ENCODE data around the gene KIN. TPM values are rescaled to one million over a fixed set of nuclear protein-coding genes. Genes with fewer than 3 reads are reported as not detected.
A peak's percentile ranks its signal among the peaks of the same experiment; 100 is the strongest.
"Not testable (repeated sequence)": the region's sequence is repeated elsewhere in the genome, so short reads cannot be mapped to it uniquely, and the experiment has no call there.

Gene KIN
- total RNA-seq, 1 experiment from 2014 or later, result 23.0 TPM

DNA sequence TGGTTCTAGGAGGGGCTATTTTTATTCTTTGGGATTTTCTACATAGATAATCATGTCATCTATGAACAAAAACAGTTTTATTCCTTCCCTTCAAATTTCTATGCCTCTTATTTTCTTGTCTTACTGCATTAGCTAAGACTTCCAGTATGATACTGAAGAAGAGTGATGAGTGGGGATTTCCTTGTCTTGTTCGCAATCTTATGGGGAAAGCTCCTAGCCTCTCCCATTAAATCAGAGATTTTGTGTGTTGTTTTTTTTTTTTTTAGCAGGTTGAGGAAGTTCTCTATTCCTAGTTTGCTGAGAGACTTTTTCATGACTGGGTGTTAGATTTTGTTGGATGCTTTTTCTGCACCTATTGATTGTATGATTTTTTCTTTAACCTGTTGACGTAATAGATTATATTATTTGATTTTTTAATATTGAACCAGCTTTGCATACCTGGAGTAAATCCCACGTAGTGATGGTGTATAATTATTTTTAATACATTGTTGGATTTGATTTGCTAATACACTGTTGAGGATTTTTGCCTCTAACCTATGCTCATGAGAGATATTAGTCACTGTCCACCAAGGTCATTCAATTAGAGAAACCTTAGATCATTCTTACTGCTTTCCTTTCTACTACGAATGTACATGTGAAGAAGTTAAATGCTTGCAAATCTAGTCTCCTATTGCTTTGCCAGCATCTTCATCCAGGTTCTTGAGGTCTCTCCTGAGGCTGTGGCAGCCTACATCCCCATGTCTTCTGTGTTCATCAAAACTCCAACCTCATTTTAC, 6.6 kb upstream of the KIN start:
- no peak for DNase-seq (ENCODE audit: low spot score)

DNA sequence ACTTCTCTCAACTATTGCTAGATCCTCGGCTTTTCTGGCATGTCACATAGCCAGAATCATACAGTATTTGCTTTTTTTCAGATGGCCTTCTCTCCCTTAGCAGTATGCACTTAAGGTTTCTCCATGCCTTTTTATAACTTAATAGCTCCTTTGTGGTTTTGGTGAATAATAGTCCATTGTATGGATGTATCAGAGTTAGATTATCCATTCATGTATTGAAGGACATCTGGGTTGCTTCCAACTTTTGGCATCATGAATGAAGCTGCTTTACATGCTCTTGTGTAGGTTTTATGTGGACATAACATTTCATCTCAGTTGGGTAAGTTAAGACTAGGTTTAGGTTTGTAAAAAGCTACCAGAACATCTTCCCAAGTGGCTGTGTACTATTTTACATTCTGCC, 4.7 kb upstream of the KIN start:
- DNase-seq (ENCODE audit: low spot score), result no peak

DNA sequence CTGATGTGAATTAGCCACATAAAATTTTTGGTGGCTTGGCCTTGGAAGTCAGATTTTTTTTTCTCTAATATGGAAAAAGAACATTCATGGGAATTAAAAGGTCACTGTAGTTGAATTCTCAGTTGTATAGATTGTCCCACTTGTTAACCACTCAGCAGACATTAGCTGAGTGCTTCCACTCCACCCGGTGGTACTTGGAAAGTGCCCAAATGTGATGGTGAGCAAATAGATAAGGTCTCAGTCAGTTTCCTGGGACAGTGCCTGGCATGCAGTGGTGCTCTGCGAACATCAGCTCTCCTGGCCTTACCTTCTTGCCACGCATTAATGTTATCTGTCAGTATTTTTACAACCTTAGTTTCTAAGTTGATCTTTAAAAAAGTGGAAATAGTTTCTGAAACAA, 1.6 kb upstream of the KIN start:
- DNase-seq (ENCODE audit: low spot score), result peak; percentile 42

DNA sequence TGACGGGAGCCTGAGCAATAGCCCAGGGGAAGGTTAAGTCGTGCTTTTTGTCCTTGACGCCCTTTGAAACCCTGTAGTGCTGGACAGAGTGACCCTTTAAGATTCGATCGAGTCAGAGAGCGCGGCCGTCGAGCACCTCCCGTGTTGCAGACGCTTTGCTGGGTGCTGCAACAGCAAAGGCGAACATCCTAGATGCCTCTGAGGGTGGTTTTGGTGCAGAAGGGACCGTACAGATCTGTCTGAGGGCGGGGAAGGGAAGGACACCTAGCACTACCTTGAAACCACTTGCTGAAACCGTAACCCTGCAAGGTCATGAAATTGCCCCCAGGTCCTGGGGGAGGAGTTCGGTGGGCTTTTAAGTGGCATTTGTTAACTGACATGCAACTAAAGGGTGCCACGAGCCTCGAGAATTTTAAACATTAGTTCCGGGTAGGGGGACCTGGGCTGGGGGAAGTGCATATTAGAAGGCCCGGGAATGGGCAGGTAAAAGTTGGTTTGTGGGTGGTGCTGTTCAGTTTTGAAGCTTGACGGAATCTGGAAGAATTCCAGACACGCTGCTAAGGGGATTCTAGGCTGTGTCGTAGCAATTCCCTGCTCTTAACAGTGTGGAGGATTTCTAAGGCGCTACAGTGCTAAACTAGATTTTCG, 970 bp upstream of the KIN start:
- DNase-seq (ENCODE audit: low spot score), result peak; percentile 23

DNA sequence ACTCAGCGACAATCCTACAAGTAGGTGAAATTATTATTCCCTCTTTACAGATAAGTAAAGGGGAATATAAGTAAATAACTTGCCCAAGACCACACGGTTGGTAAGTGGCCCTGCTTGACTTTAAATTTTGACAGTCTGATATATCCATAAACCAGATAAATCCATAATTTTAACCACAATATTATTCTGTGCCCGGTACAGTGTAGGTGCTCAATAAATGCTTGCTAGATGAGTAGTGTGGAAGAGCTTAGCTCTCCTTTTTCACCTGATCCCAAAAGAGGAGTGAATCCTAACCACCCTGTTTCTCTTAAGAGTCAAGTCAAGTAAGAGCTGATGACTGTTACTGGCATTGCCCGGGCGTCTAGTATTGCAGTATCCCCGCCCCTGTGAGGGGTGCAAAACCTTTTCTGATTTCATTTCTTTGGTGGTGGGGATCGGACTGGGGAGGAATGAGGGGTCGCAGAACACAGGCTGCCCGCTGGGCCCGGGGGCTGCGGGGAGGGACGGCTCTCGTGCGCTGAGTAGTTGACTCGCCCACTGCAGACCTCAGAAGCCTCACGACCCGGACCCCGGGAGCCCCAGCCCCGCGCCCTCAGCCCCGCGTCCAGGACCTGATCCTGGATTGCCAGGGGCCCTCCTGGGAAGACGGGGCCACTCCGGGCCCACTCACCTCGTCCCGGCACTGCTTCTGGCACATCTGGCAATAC, 490 bp downstream of the KIN start:
- DNase-seq (ENCODE audit: low spot score), result no peak

DNA sequence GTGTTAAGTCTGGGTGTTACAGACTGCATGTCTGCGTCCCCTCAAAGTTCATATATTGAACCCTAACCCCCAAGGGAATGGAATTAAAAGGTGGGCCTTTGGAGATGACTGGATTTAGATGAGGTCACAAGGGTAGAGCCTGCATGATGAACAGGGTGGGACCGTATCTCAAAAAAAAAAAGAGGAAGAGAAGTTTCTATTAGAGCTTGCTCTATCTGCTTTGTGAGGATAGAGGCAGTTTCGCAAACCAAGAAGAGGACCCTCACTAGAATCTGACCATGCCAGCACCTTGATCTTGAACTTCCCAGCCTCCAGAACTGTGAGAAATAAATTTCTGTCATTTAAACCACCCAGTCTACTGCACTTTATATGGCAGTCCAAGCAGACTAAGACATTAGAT, 1.4 kb downstream of the KIN start:
- no peak for DNase-seq (ENCODE audit: low spot score)

DNA sequence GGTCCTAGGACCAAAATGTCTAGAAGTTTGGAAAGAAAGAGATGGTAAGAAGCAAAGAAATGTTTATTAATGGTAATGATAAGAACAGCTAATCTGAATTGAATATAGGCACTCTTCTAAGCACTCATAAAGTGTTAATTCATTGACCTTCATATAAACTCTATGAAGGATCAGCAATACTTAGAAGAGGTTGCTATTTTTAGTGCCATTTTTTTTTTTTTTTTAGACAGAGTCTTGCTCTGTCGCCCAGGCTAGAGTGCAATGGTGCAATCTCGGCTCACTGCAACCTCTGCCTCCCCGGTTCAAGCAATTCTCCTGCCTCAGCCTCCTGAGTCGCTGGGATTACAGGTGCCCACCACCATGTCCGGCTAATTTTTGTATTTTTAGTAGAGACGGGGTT, 5.6 kb downstream of the KIN start:
- DNase-seq (ENCODE audit: low spot score), result not testable (repeated sequence)

DNA sequence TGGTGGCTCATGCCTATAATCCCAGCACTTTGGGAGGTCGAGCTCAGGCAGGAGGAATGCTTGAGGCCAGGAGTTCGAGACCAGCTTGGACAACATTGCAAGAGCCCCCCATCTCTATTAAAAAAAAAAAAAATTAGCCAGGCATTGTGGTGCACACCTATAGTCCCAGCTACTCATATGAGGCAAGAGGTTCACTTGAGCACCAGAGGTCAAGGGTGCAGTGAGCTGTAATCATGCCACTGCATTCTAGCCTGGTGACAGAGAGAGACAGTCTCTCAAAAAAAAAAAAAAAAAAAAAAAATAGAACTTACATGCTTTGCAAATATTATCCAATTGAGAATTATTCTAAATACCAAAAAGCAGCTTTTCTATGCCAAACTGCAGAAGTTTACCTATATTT, 11.0 kb downstream of the KIN start:
- DNase-seq (ENCODE audit: low spot score), result no peak

DNA sequence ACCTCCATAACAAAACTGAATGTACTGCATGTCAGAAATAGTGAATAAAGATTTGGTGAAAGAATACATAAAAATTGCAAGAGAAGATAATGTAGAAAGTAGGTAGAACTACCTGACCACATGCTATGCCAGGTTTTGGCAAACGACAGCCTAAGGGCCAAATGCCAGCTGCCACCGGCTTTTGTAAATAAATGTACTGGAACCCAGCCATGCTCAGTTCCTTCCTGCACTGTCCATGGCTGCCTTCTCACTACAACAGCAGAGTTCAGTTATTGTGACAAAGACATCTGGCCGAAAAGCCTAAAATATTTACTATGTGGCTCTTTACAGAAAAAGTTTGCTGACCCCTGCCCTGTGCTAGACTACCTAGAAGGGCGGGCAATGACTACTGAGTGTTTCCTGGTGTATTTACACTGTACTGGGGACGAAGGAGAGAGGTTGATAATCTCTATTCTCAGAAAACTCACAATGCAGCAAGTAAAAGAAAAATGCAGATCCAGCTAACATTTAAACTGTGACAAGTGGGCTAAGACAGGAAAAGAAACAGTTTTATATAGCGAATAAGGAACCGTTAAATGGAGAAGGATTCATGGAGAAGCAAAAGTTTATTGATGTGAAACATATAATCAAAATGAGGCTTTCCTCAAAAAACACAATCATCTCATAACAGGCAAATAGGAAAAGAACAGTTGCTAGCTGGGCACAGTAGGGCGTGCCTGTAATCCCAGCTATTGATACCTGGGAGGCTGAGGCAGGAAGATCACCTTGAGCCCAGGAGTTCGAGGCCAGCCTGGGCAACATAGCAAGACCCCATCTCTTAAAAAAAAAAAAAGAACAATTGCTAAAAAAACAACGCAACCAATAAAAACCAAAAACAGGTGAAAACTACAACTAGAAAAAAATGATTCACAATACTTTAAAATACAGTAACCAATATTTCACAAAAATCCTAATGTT, 13.7 kb downstream of the KIN start:
- no peak for DNase-seq (ENCODE audit: low spot score)

DNA sequence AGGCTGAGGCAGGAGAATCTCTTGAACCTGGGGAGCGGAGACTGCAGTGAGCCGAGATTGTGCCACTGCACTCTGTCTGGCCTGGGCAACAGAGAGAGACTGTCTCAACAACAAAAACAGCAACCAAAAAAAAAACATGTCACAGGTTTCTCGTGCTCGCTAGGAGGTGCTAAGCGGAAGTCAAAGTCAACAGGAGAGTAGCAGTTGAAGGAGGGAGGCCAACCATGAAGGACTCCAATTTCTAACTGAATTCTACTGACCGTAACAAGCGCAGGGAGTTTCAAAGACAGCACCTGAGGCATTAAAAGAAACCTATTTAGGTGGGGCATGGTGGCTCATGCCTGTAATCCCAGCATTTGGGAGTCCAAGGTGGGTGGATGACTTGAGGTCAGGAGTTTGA, 19.4 kb downstream of the KIN start:
- no peak for DNase-seq (ENCODE audit: low spot score)

DNA sequence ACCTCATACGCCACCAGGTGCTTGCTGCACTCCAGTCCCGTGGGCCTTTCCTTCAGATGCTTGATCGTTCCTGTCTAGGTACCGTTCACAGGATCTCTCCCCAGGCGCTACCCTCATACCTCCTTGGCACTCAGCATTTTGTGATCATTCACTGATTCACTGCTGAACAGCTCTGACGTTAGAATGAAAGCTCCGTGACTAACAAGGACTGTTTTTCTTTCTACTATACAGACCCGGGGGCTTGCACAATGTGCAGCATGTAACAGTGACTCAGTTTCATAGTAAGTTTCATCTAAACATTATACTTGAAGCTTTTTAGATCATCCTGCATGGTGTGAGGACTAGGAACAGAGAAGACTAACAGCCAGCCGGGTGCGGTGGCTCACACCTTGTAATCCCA, 20.6 kb downstream of the KIN start:
- DNase-seq (ENCODE audit: low spot score), result no peak

DNA sequence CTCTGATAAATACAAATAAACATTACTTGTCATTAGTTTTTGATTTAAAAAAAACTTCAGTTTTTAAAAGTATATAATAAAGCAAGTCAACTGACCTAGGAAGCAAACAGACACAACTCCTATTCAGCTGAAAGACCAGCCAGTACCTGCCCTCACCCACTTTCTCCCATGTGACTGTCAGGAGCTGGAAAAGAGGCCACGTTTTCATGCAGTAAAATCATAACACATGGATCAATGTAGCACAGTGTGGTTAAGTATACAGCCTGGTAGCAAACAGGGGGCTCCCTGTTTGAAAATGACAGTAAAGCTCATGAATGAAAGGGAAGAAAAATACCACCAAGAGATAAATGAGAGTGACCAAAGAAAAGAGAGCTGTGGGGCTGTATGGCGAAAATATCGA, 21.6 kb downstream of the KIN start:
- DNase-seq (ENCODE audit: low spot score), result no peak

DNA sequence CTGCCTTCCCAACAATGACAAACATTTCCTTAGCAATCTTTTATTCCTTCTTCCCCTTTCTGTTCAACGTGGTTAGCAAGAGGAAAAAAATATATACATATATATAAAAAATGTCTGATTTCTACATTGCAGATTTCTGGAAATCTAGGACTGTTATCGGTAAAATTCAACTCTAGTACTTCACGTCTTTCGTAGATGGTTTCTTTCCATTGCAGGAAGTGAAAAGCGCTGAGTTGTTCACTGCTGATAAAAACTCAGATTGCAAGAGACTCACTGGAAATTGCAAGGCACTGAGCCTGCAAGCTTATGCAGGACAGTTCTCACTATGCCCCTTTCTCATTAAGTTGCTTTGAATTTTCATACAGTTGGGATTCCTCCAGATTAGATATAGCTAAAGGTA, 23.9 kb downstream of the KIN start:
- DNase-seq (ENCODE audit: low spot score), result no peak

DNA sequence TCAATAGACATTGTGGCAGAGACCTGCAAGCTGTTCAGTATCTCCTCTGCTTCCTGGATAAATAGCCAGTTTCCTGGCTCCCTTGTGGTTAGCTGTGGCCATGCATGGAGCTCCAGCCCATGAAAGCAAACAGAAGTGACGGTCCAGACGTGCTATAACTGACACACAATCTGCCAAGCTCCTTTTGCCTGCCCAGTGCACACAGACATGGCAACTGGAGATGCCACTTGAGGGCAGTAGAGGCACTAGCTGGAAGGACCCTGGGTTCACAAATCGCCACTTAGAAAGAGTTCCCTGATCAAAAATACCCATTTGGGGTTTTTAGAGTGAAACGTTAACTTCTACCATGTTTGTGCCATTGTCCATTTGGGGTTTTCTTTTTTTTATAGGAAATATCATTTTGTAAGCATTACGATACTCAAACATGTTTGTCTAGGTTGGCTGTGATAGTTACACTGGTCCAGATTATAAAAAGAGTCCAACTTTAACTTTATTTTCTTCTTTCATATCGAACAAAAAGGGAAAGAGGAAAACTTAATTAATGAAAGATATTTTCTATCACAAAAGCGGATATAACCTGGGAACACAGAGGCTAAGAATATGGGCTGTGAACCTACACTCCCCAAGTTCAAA, 31.3 kb downstream of the KIN start:
- peak; percentile 21 for DNase-seq (ENCODE audit: low spot score)

DNA sequence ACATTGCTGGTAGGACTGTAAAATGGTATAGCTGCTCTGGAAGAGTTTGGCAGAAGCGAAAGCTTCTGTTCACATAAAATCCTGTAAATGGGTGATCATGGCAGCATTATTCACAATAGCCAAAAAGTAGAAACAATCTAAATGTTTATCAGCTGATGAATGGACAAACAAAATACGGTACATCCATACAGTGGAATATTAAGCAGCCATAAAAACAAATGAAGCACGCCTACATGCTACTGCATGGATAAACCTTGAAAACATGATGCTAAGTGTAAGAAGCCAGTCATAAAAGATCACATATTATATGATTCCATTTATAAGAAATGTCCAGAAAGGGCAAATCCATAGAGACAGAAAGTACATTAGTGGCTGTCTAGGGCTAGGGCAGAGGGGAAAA, 32.7 kb downstream of the KIN start:
- no peak for DNase-seq (ENCODE audit: low spot score)

DNA sequence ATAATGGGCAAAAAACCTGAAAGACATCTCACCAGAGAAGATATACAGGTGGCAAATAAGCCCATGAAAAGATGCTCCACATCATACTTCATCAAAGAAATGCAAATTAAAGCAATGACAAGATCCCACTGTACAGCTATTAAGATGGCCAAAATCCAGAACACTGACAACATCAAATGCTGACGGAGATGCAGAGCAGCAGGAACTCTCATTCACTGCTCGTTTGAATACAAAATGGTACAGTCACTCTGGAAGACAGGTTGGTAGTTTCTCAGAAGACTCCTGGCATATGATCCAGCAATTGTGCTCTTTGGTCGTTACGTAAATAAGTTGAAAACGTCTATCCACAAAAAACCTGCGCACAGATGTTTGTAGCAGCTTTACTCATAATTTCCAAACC, 35.5 kb downstream of the KIN start:
- no peak for DNase-seq (ENCODE audit: low spot score)

DNA sequence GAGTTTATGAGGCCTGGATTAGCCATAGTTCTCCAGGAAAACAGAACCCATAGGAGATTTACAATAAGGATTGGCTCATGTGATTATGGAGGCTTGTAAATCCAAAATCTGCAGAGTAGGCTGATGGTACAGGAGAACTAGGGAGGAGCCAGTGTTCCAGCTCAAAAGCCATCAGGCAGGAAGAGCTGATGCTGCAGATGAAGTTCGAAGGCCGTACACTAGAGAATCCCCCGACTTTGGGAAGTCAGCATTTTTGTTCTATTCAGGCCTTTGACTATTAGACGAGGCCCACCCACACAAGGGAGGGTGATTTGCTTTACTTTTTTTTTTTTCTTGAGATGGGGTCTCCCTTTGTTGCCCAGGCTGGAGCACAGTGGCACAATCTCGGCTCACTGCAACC, 37.6 kb downstream of the KIN start:
- no peak for DNase-seq (ENCODE audit: low spot score)

DNA sequence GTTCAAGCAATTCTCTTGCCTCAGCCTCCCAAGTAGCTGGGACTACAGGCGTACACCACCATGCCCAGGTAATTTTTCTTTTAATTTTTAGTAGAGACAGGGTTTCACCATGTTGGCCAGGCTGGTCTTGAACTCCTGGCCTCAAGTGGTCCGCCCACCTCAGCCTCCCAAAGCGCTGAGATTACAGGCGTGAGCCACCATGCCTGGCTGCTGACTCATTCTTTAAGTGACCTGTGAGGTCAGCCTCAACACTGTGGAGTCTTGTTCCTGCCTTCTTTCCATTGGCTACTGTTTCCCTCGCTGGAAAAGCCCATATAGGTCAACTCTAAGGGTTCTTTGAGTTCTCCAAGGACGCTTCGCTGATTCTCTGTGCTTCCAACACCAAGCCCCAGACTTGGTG, 39.2 kb downstream of the KIN start:
- not testable (repeated sequence) for DNase-seq (ENCODE audit: low spot score)

DNA sequence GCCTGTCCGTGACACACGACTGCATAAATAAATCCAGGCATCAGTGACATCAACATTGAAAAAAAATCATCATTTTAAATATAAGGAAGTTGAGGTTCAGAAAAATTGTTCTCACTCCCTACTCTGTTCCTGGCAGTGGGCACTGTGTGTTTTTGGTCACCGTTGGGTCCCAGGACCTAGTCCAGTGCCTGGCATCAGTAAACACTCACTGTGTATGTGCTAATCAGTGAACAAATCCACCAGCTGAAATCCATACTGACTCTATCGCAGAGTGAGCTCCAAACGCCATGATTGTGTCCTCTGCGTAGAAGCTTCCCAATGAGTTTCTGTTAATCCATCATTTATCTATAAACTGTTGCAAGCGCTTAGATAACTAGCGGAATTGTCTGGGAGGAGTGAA, 43.5 kb downstream of the KIN start:
- DNase-seq (ENCODE audit: low spot score), result no peak

DNA sequence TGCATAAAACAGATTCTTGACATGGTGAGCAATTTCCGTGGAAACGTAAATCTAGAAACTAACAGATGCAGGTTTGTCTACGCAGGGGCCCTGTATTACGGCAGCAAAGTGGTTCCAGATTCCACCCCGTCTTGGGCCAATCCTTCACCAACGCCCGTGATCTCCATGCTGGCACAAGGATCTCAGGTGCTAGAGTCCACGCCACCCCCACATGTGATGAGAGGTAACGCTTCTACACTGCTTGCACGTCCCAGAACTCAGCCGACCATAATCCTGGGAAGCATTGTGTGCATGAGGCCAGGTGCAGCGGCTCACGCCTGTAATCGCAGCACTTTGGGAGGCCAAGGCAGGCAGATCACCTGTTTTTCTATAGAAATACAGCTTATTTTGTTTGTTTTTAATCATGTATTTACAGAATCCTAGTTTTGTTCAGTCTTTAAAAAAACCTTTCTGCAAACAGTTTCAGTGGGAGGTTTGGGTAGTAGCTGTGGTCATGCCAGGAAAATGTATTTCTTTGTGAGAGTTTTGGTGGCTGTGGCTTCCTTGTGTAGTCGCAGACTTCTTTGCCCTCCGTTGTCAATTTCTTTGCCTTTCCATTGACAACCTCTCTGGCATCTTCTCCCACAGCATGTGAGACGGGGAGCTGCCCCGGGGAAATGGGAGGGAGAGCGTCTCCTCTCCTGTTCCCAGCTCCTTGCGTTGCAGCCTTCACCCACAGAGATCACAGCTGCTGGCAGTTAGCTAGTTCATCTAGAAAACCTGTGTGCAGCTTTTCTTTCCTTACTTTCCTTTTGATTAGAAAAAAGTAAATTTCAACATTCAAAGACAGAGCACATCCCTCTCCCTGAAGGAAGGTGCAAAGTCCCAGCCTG, 49.0 kb downstream of the KIN start:
- DNase-seq (ENCODE audit: low spot score), result no peak

Data from A172 (cell line).